H9 (cell line): ENCODE data around the gene SCRN1. TPM values are rescaled to one million over a fixed set of nuclear protein-coding genes. Genes with fewer than 3 reads are reported as not detected.

Source experiments
- DNase-seq: peaks from one replicate; pipeline ENCODE4 v3.0.0-alpha.2; 2017
- H2AFZ ChIP-seq: one replicate; pipeline ENCODE4 v1.6.1; 2013; ENCODE audit warnings: mild to moderate bottlenecking, low read length, control low read depth, moderate library complexity
- H2AK5ac ChIP-seq: 2 replicates; pipeline ENCODE4 v1.6.1; 2013; ENCODE audit warnings: low read length, control low read depth, mixed read lengths; ENCODE audit not compliant: insufficient read length
- H2BK120ac ChIP-seq: one replicate; pipeline ENCODE4 v1.6.1; 2013; ENCODE audit warnings: low read depth, mild to moderate bottlenecking, low read length, control low read depth, inconsistent platforms; ENCODE audit not compliant: poor library complexity, severe bottlenecking
- H2BK12ac ChIP-seq: 2 replicates; pipeline ENCODE4 v1.6.1; 2013; ENCODE audit warnings: low read length, control low read depth, mixed read lengths, low read depth; ENCODE audit not compliant: insufficient read length
- H2BK15ac ChIP-seq: 2 replicates; pipeline ENCODE4 v1.6.1; 2013; ENCODE audit warnings: low read depth, low read length, control low read depth
- H2BK20ac ChIP-seq: one replicate; pipeline ENCODE4 v1.6.1; 2013; ENCODE audit warnings: low read depth, mild to moderate bottlenecking, low read length, control low read depth, inconsistent platforms; ENCODE audit not compliant: poor library complexity, severe bottlenecking
- H2BK5ac ChIP-seq: 2 replicates; pipeline ENCODE4 v1.6.1; 2013; ENCODE audit warnings: low read length, control low read depth, mixed read lengths; ENCODE audit not compliant: insufficient read length
- H3K14ac ChIP-seq: 2 replicates; pipeline ENCODE4 v1.6.1; 2013; ENCODE audit warnings: low read length, control low read depth; ENCODE audit not compliant: insufficient read depth
- H3K18ac ChIP-seq: 2 replicates; pipeline ENCODE4 v1.6.1; 2013; ENCODE audit warnings: low read depth, mild to moderate bottlenecking, mixed read lengths, low read length, control low read depth; ENCODE audit not compliant: insufficient read length
- H3K23ac ChIP-seq: 2 replicates; pipeline ENCODE4 v1.6.1; 2013; ENCODE audit warnings: low read length, control low read depth, mixed read lengths, low read depth; ENCODE audit not compliant: insufficient read length
- H3K23me2 ChIP-seq: 2 replicates; pipeline ENCODE4 v1.6.1; 2013; ENCODE audit warnings: low read depth, mild to moderate bottlenecking, mixed read lengths, low read length, control low read depth; ENCODE audit not compliant: insufficient read length, poor library complexity, severe bottlenecking
- H3K27ac ChIP-seq: 2 replicates; pipeline ENCODE4 v1.5.1; 2013; ENCODE audit warnings: low read length, control low read depth, mixed read lengths, low read depth; ENCODE audit not compliant: insufficient read length
- H3K27me3 ChIP-seq: 2 replicates; pipeline ENCODE4 v1.6.1; 2013; ENCODE audit warnings: low read length, control low read depth, inconsistent platforms; ENCODE audit not compliant: insufficient read depth
- H3K4ac ChIP-seq: 2 replicates; pipeline ENCODE4 v1.6.1; 2013; ENCODE audit warnings: low read depth, mild to moderate bottlenecking, control low read depth, inconsistent platforms, low read length, moderate library complexity
- H3K4me1 ChIP-seq: 2 replicates; pipeline ENCODE4 v1.6.1; 2013; ENCODE audit warnings: low read length, control low read depth, inconsistent platforms; ENCODE audit not compliant: insufficient read depth
- H3K4me2 ChIP-seq: 2 replicates; pipeline ENCODE4 v1.6.1; 2013; ENCODE audit warnings: low read length, control low read depth, mixed read lengths; ENCODE audit not compliant: insufficient read length, insufficient read depth
- H3K56ac ChIP-seq: 2 replicates; pipeline ENCODE4 v1.6.1; 2013; ENCODE audit warnings: low read depth, mild to moderate bottlenecking, mixed read lengths, low read length, control low read depth; ENCODE audit not compliant: insufficient read length
- H3K79me1 ChIP-seq: 2 replicates; pipeline ENCODE4 v1.6.1; 2013; ENCODE audit warnings: low read depth, mild to moderate bottlenecking, moderate library complexity, low read length, control low read depth, inconsistent platforms; ENCODE audit not compliant: insufficient read depth, poor library complexity, severe bottlenecking
- H3K79me2 ChIP-seq: 2 replicates; pipeline ENCODE4 v1.6.1; 2013; ENCODE audit warnings: low read length, control low read depth, inconsistent platforms; ENCODE audit not compliant: insufficient read depth
- H3K9ac ChIP-seq: 2 replicates; pipeline ENCODE4 v1.6.1; 2013; ENCODE audit warnings: low read length, control low read depth, mixed read lengths; ENCODE audit not compliant: insufficient read length; ENCODE audit errors: extremely low read depth
- H3K9me3 ChIP-seq: one replicate; pipeline ENCODE4 v1.6.1; 2013; ENCODE audit warnings: low read depth, low read length, inconsistent platforms; ENCODE audit not compliant: control insufficient read depth
- H3T11ph ChIP-seq: one replicate; pipeline ENCODE4 v1.6.1; 2013; ENCODE audit warnings: mild to moderate bottlenecking, low read length, control low read depth, inconsistent platforms
- H4K20me1 ChIP-seq: one replicate; pipeline ENCODE4 v1.6.1; 2013; ENCODE audit not compliant: control insufficient read depth, insufficient read length, insufficient read depth
- H4K5ac ChIP-seq: 2 replicates; pipeline ENCODE4 v1.6.1; 2013; ENCODE audit warnings: low read depth, mild to moderate bottlenecking, mixed read lengths, low read length, control low read depth; ENCODE audit not compliant: insufficient read length
- H4K8ac ChIP-seq: replicated peaks from 2 replicates; pipeline ENCODE4 v1.6.1; 2013; ENCODE audit warnings: low read length, control low read depth, mixed read lengths, low read depth; ENCODE audit not compliant: insufficient read length
- H4K91ac ChIP-seq: 2 replicates; pipeline ENCODE4 v1.6.1; 2013; ENCODE audit warnings: low read depth, mild to moderate bottlenecking, moderate library complexity, mixed read lengths, low read length, control low read depth; ENCODE audit not compliant: insufficient read length
- H3K27ac Mint-ChIP-seq, 3 experiments: 2 replicates in 2 of 3; 3 replicates in 1 of 3; pipeline ENCODE4 v1.8.0; 2020 to 2021; ENCODE audit warnings: mixed read lengths in 3 of 3, mild to moderate bottlenecking in 1 of 3, moderate library complexity in 1 of 3
- H3K27me3 Mint-ChIP-seq: 2 replicates; pipeline ENCODE4 v1.8.0; 2021; ENCODE audit warnings: low read depth, mild to moderate bottlenecking, moderate library complexity, mixed read lengths
- H3K36me3 Mint-ChIP-seq, 3 experiments: 2 replicates in 2 of 3; 3 replicates in 1 of 3; pipeline ENCODE4 v1.8.0; 2020 to 2021; ENCODE audit warnings: low read depth in 3 of 3, mixed read lengths in 3 of 3; ENCODE audit not compliant: insufficient read depth in 1 of 3
- H3K4me1 Mint-ChIP-seq, 2 experiments: 2 replicates each; pipeline ENCODE4 v1.8.0; 2020; ENCODE audit warnings: mixed read lengths in 2 of 2
- H3K4me3 Mint-ChIP-seq, 2 experiments: 2 replicates in 1 of 2; 3 replicates in 1 of 2; pipeline ENCODE4 v1.8.0; 2020 to 2021; ENCODE audit warnings: mild to moderate bottlenecking in 2 of 2, mixed read lengths in 2 of 2, moderate library complexity in 1 of 2
- H3K9me3 Mint-ChIP-seq, 2 experiments: 2 replicates in 1 of 2; 3 replicates in 1 of 2; pipeline ENCODE4 v1.8.0; 2020; ENCODE audit warnings: mild to moderate bottlenecking in 2 of 2, mixed read lengths in 2 of 2, moderate library complexity in 1 of 2
- WGBS: extraction: QIAGEN DNeasy Blood & Tissue Kit; methylation state at CpG from one replicate; pipeline ENCODE4 v1.1.7; 2013; ENCODE audit warnings: missing lambda C conversion rate, low lambda C conversion rate, mixed read lengths; ENCODE audit not compliant: insufficient read length; ENCODE audit errors: extremely low coverage; 5-methylcytosine and 5-hydroxymethylcytosine counted together
- total RNA-seq: library from RNA; stranded (reverse); gene quantifications from 2 replicates; pipeline ENCODE4 v1.2.1, GENCODE V29; 2021
- TF ChIP-seq, protein P1 (sequence below): fragments of 200-600 bp; sonication (generic); conservative IDR thresholded peaks from 3 replicates; pipeline ENCODE4 v1.8.0; 2021; ENCODE audit warnings: antibody characterized with exemption, mild to moderate bottlenecking

Gene SCRN1
- total RNA-seq, 1 experiment from 2014 or later: 101 TPM

GRCh38 chr7:29953726-29954347 lies 35.8 kb downstream of the SCRN1 start:
- Histone ChIP-seq H4K91ac (no peak overlapping the region), H3K4me1 (no peaks in the 10 kb centered on the region), H3K27me3 (no peaks in the 10 kb centered on the region), H4K5ac (no peak overlapping the region), H3K79me1 (no peaks in the 10 kb centered on the region), H2BK5ac (no peak overlapping the region), H3K56ac (no peak overlapping the region), H2BK15ac (no peak overlapping the region), H2BK20ac (no peak overlapping the region), H2AK5ac (no peak overlapping the region), H4K20me1 (no peaks in the 10 kb centered on the region), H3T11ph (no peak overlapping the region), H3K23me2 (no peaks in the 10 kb centered on the region), H3K9me3 (no peaks in the 10 kb centered on the region), H3K27ac (no peak overlapping the region), H3K23ac (no peak overlapping the region), H3K14ac (no peak overlapping the region), H4K8ac (no peak overlapping the region), H3K18ac (no peak overlapping the region), H2BK12ac (no peak overlapping the region), H3K4me2 (no peak overlapping the region), H3K9ac (no peak overlapping the region), H2AFZ (no peak overlapping the region), H2BK120ac (no peak overlapping the region), H3K79me2 (no peaks in the 10 kb centered on the region), H3K4ac (no peak overlapping the region)
- Mint-ChIP-seq H3K9me3 (no peaks in the 10 kb centered on the region; a peak in 2 of 5 replicates), H3K4me3 (no peak overlapping the region), H3K36me3 (peaks cover 11 to 66% (median 50%) of the 10 kb centered on the region in 3 experiments; a peak in 6 of 7 replicates), H3K27ac (peak overlapping the region in 2 of 3 experiments; percentile 23 to 38; a peak in 2 of 7 replicates), H3K4me1 (peaks cover 30% of the 10 kb centered on the region in 2 experiments), H3K27me3 (no peaks in the 10 kb centered on the region)
- WGBS: no CpG with 5 or more reads among the region's 4 CpGs
- no peak for DNase-seq
- TF ChIP-seq, protein P1, sequence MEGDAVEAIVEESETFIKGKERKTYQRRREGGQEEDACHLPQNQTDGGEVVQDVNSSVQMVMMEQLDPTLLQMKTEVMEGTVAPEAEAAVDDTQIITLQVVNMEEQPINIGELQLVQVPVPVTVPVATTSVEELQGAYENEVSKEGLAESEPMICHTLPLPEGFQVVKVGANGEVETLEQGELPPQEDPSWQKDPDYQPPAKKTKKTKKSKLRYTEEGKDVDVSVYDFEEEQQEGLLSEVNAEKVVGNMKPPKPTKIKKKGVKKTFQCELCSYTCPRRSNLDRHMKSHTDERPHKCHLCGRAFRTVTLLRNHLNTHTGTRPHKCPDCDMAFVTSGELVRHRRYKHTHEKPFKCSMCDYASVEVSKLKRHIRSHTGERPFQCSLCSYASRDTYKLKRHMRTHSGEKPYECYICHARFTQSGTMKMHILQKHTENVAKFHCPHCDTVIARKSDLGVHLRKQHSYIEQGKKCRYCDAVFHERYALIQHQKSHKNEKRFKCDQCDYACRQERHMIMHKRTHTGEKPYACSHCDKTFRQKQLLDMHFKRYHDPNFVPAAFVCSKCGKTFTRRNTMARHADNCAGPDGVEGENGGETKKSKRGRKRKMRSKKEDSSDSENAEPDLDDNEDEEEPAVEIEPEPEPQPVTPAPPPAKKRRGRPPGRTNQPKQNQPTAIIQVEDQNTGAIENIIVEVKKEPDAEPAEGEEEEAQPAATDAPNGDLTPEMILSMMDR: 0 out of 3 replicates have a peak, but pooled peaks have one; percentile 12
